HepG2 (cell line): ENCODE measurements around the gene CYP46A1. TPM values are rescaled to one million over a fixed set of nuclear protein-coding genes. Genes with fewer than 3 reads are reported as not detected.

Experiments
- ATAC-seq: fragments of 200-7000 bp; cut with Tn5 transposase; 3 replicates; pipeline ENCODE4 v1.9.1; 2020; ENCODE audit warnings: mild to moderate bottlenecking, moderate library complexity
- BruUV-seq: library from RNA; stranded (reverse); fragments of 400-500 nt; replicated peaks from 2 replicates; lab custom pipeline; 2021; lab: Mats Ljungman, UMichigan
- CTCF ChIA-PET: fragments of 300-600 bp; formaldehyde crosslinking; extraction: SDS; loops from one replicate; lab custom pipeline; 2021; ENCODE audit warnings: low total read pairs, inconsistent platforms, low intra/inter-chr PET ratio; lab: Yijun Ruan, JAX
- POLR2A ChIA-PET: fragments of 350-600 bp; sonication (Branson Sonifier 250); formaldehyde crosslinking; loops from one replicate; lab custom pipeline; 2020; ENCODE audit warnings: antibody characterized with exemption, inconsistent platforms; lab: Yijun Ruan, JAX
- DNase-seq: peaks from one replicate; pipeline ENCODE4 v3.0.0-alpha.2; 2015; ENCODE audit warnings: low spot score
- FAIRE-seq: peaks from 3 replicates; lab custom pipeline; 2011; peaks lifted over from hg19 to GRCh38; lab: Jason Lieb, UNC
- H2AFZ ChIP-seq: one replicate; pipeline ENCODE4 v1.6.1; 2011; ENCODE audit warnings: low read length, inconsistent platforms
- H3K27ac ChIP-seq: fragments of 300-600 bp; 3 replicates; pipeline ENCODE4 v1.8.0; 2011; ENCODE audit warnings: mixed run types, mild to moderate bottlenecking, mixed read lengths, low read length, inconsistent platforms; ENCODE audit not compliant: insufficient read depth; ENCODE audit errors: extremely low read length
- H3K27me3 ChIP-seq, 2 experiments: fragments of 200-600 bp in 1 of 2; 2 replicates in 1 of 2; 3 replicates in 1 of 2; pipeline versions ENCODE4 v1.6.0 to v1.8.0; 2011; ENCODE audit warnings: low read length in 2 of 2, mild to moderate bottlenecking in 2 of 2, moderate library complexity in 2 of 2, inconsistent platforms in 1 of 2; ENCODE audit not compliant: insufficient read depth in 2 of 2, control insufficient read depth in 1 of 2
- H3K36me3 ChIP-seq, 2 experiments: fragments of 200-600 bp in 1 of 2; replicated peaks in 1 of 2; 2 replicates in 1 of 2; 3 replicates in 1 of 2; pipeline versions ENCODE4 v1.5.1 to v1.8.0; 2011; ENCODE audit warnings: low read length in 2 of 2, inconsistent platforms in 1 of 2; ENCODE audit not compliant: insufficient read depth in 2 of 2, control insufficient read depth in 1 of 2
- H3K4me1 ChIP-seq: 2 replicates; pipeline ENCODE4 v1.5.1; 2012; ENCODE audit warnings: low read length, inconsistent platforms; ENCODE audit not compliant: insufficient read depth
- H3K4me2 ChIP-seq: 2 replicates; pipeline ENCODE4 v1.6.0; 2011; ENCODE audit warnings: low read depth, low read length, inconsistent platforms
- H3K4me3 ChIP-seq, 3 experiments: fragments of 200-600 bp in 1 of 3; sonication (generic), shearing (Covaris generic) in 1 of 3; replicated peaks in 1 of 3; 2 replicates each; pipeline ENCODE4 v1.5.1; 2011 to 2016; ENCODE audit warnings: low read length in 3 of 3, inconsistent platforms in 2 of 3, low read depth in 2 of 3, mild to moderate bottlenecking in 2 of 3, control low read depth in 1 of 3, mixed read lengths in 1 of 3; ENCODE audit not compliant: insufficient read depth in 1 of 3
- H3K79me2 ChIP-seq: one replicate; pipeline ENCODE4 v1.6.1; 2011; ENCODE audit warnings: low read length, inconsistent platforms; ENCODE audit not compliant: insufficient read depth
- H3K9ac ChIP-seq: 2 replicates; pipeline ENCODE4 v1.6.0; 2011; ENCODE audit warnings: mild to moderate bottlenecking, low read depth, low read length, inconsistent platforms; ENCODE audit not compliant: insufficient read depth
- H3K9me3 ChIP-seq: 2 replicates; pipeline ENCODE4 v1.5.1; 2012; ENCODE audit warnings: mild to moderate bottlenecking, low read length
- H4K20me1 ChIP-seq: 2 replicates; pipeline ENCODE4 v1.6.0; 2011; ENCODE audit warnings: inconsistent platforms, mild to moderate bottlenecking, low read length, moderate library complexity; ENCODE audit not compliant: insufficient read depth
- ATF7 ChIP-seq, 2 experiments: fragments of 450-650 bp in 1 of 2; sonication (generic) in 1 of 2; formaldehyde crosslinking in 1 of 2; IDR thresholded peaks; 2 replicates each; pipeline versions ENCODE4 v1.4.0 to v1.6.1; 2016 to 2020; ENCODE audit warnings: antibody characterized with exemption in 1 of 2, mild to moderate bottlenecking in 1 of 2, missing genetic modification reagents in 1 of 2
- CHCHD3 ChIP-seq: sonication (generic); formaldehyde crosslinking; IDR thresholded peaks from 2 replicates; pipeline ENCODE4 v1.8.0; 2022; ENCODE audit warnings: mild to moderate bottlenecking, missing genetic modification reagents, moderate library complexity
- DDIT3 ChIP-seq: sonication (generic); formaldehyde crosslinking; IDR thresholded peaks from 2 replicates; pipeline ENCODE4 v1.4.0; 2020; ENCODE audit warnings: mild to moderate bottlenecking, missing genetic modification reagents
- DMTF1 ChIP-seq: sonication (generic); formaldehyde crosslinking; IDR thresholded peaks from 2 replicates; pipeline ENCODE4 v1.4.0; 2020; ENCODE audit warnings: mild to moderate bottlenecking, missing genetic modification reagents
- E2F5 ChIP-seq: sonication (generic); formaldehyde crosslinking; conservative IDR thresholded peaks from 2 replicates; pipeline ENCODE4 v1.4.0; 2020; ENCODE audit warnings: missing genetic modification reagents
- FOSL1 ChIP-seq: sonication (generic); formaldehyde crosslinking; IDR thresholded peaks from 2 replicates; pipeline ENCODE4 v1.9.0; 2021; ENCODE audit warnings: missing genetic modification reagents, borderline replicate concordance
- FOXK1 ChIP-seq: sonication (generic); formaldehyde crosslinking; IDR thresholded peaks from 2 replicates; pipeline ENCODE4 v1.4.0; 2020; ENCODE audit warnings: low read depth, missing genetic modification reagents, borderline replicate concordance
- KLF11 ChIP-seq: IDR thresholded peaks from 2 replicates; pipeline ENCODE4 v1.6.1; 2016; ENCODE audit warnings: missing compliant biosample characterization
- MIER2 ChIP-seq: IDR thresholded peaks from 2 replicates; pipeline ENCODE4 v1.6.1; 2016; ENCODE audit warnings: missing biosample characterization, missing genetic modification reagents
- SRSF4 ChIP-seq: fragments of 200-400 bp; formaldehyde crosslinking; IDR thresholded peaks from one replicate; pipeline ENCODE4 v1.6.1; 2018; ENCODE audit warnings: mild to moderate bottlenecking, low read depth, low read length, moderate library complexity; ENCODE audit not compliant: poor library complexity, severe bottlenecking
- TRIM24 ChIP-seq: sonication (generic); formaldehyde crosslinking; IDR thresholded peaks from 2 replicates; pipeline ENCODE4 v1.8.0; 2022; ENCODE audit warnings: mild to moderate bottlenecking, missing genetic modification reagents
- ZBTB44 ChIP-seq: sonication (generic); formaldehyde crosslinking; IDR thresholded peaks from 2 replicates; pipeline ENCODE4 v1.4.0; 2020; ENCODE audit warnings: missing genetic modification reagents
- ZMYM4 ChIP-seq: sonication (generic); formaldehyde crosslinking; IDR thresholded peaks from 2 replicates; pipeline ENCODE4 v1.8.1; 2023; ENCODE audit warnings: mild to moderate bottlenecking, missing genetic modification reagents
- ZNF710 ChIP-seq: sonication (generic); formaldehyde crosslinking; IDR thresholded peaks from 2 replicates; pipeline ENCODE4 v1.5.0; 2020; ENCODE audit warnings: mild to moderate bottlenecking, missing genetic modification reagents, borderline replicate concordance
- ZNF770 ChIP-seq: sonication (generic); formaldehyde crosslinking; IDR thresholded peaks from 2 replicates; pipeline ENCODE4 v1.5.0; 2020; ENCODE audit warnings: mild to moderate bottlenecking, missing genetic modification reagents
- WGBS: methylation state at CpG from one replicate; pipeline ENCODE4 v1.1.6; 2017; ENCODE audit warnings: low lambda C conversion rate; 5-methylcytosine and 5-hydroxymethylcytosine counted together
- in situ Hi-C: cut with HindIII; loops from 2 replicates; pipeline ENCODE4 v1.10.0; 2017; ENCODE audit warnings: low pct_unique_long_range_greater_than_20kb; ENCODE audit not compliant: extremely low pct_ligation_motif_present
- intact Hi-C: fragments of 100-400 bp; cut with micrococcal nuclease; formaldehyde crosslinking; loops from one replicate; pipeline ENCODE4 v1.10.0; 2022; ENCODE audit not compliant: unreplicated experiment
- polyA plus RNA-seq, 8 experiments: library from polyadenylated mRNA; depleted of rRNA in 3 of 8; stranded (reverse) in 7 of 8; unstranded in 1 of 8; fragments of >200 nt; fragmentation: Illumina TruSeq in 4 of 8; extraction: Trizol in 4 of 8; gene quantifications; 2 replicates each; pipeline versions ENCODE4 v1.2.1 to v1.2.3, GENCODE V29; 2011 to 2016; ENCODE audit warnings: low read depth in 4 of 8, missing spikeins in 1 of 8, mixed read lengths in 1 of 8; ENCODE audit not compliant: insufficient read depth in 1 of 8
- total RNA-seq, 5 experiments: library from RNA; depleted of rRNA; stranded (reverse); fragments of >200 nt; fragmentation: Illumina TruSeq; extraction: Trizol; gene quantifications; 2 replicates each; pipeline ENCODE4 v1.2.3, GENCODE V29; 2016; ENCODE audit warnings: low read depth in 1 of 5

The CYP46A1 gene
- total and polyA plus RNA-seq, 2 of the 13 experiments (the other 11 are each of a cell fraction or from before 2014, with no cell fraction given) = not detected

- Histone ChIP-seq H2AFZ (no peak overlapping the region), H3K4me2 (no peak overlapping the region), H4K20me1 (no peaks in the 10 kb centered on the region), H3K4me3 (no peak overlapping the region), H3K27ac (no peak overlapping the region), H3K27me3 (peaks cover 3 to 9% of the 10 kb centered on the region in 2 experiments; a peak in 3 of 5 replicates), H3K9ac (no peak overlapping the region), H3K79me2 (no peaks in the 10 kb centered on the region), H3K4me1 (no peaks in the 10 kb centered on the region), H3K9me3 (no peaks in the 10 kb centered on the region), H3K36me3 (no peaks in the 10 kb centered on the region)
- in situ Hi-C loops (no loop called here), intact Hi-C loops (no loop called here)
- 35% methylated on average over 5 of the region's 5 CpGs for WGBS
- ATAC-seq = no peak
- POLR2A ChIA-PET = no interaction called here
- no TSS peak for BruUV-seq
- TF ChIP-seq ZNF770 (CRISPR knock-in tag) = no peak
- TF ChIP-seq E2F5 (CRISPR knock-in tag) = no peak
- no peak for TF ChIP-seq TRIM24
- TF ChIP-seq DDIT3 = no peak
- TF ChIP-seq DMTF1 (CRISPR knock-in tag) = no peak
- TF ChIP-seq ATF7 (IDR thresholded peaks at IDR 0.05) = no peak
- TF ChIP-seq ATF7 (CRISPR knock-in tag; IDR thresholded peaks at IDR 0.05) = no peak
- no peak for TF ChIP-seq ZNF710
- TF ChIP-seq ZBTB44 (CRISPR knock-in tag) = no peak
- TF ChIP-seq SRSF4 = no peak
- TF ChIP-seq FOSL1 (CRISPR knock-in tag) = no peak
- no peak for TF ChIP-seq MIER2 (CRISPR knock-in tag)
- no peak for TF ChIP-seq ZMYM4 (CRISPR knock-in tag)
- no peak for TF ChIP-seq KLF11 (CRISPR knock-in tag)
- TF ChIP-seq FOXK1 (CRISPR knock-in tag) = no peak
- no peak for TF ChIP-seq CHCHD3
- CTCF ChIA-PET = no interaction called here
- FAIRE-seq = no peak
- no peak for DNase-seq
Observed at GRCh38 chr14:99718811-99719192, 34.7 kb downstream of the CYP46A1 start.
